Measurements from ENCODE around the gene ADRA1B. TPM values are rescaled to one million over a fixed set of nuclear protein-coding genes. Genes with fewer than 3 reads are reported as not detected.

ADRA1B gene
- total RNA-seq, 1 donor from 2014 or later, result not detected

Other genes starting within 250 kb of the ADRA1B start
- gene TTC1, start 92.7 kb downstream of the ADRA1B start, total RNA-seq, result 65.9 and 69.1 TPM in 2 replicates
- 29.7 and 30.2 TPM in 2 replicates for gene PWWP2A, start 203.0 kb downstream of the ADRA1B start, total RNA-seq

All from activated T-helper 1 cell treated with anti-CD3 and anti-CD28 coated beads, Interleukin-12 subunit alpha, Interleukin-12 subunit beta, Interleukin-2, Interleukin-4 antibody, amounts not matched to agents 30 ng/mL and 10 ng/mL and 1 ng/mL, durations not matched to agents 14 hours and 24 hours and 36 hours (primary cell).